Daoy (cell line): ENCODE measurements around the gene CEACAM19. TPM values are rescaled to one million over a fixed set of nuclear protein-coding genes. Genes with fewer than 3 reads are reported as not detected.
"Not testable (repeated sequence)": the region's sequence is repeated elsewhere in the genome, so short reads cannot be mapped to it uniquely, and the experiment has no call there.

ENCODE experiments used
- DNase-seq: peaks from one replicate; pipeline ENCODE4 v3.0.0-alpha.2; 2015; ENCODE audit warnings: low read depth
- total RNA-seq: library from RNA; depleted of rRNA; stranded (reverse); fragments of >200 nt; shearing (Covaris generic); gene quantifications from 2 replicates; pipeline ENCODE4 v1.2.3, GENCODE V29; 2014; rRNA removed

CEACAM19 gene, protein sequence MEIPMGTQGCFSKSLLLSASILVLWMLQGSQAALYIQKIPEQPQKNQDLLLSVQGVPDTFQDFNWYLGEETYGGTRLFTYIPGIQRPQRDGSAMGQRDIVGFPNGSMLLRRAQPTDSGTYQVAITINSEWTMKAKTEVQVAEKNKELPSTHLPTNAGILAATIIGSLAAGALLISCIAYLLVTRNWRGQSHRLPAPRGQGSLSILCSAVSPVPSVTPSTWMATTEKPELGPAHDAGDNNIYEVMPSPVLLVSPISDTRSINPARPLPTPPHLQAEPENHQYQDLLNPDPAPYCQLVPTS
- 0.23 and 0.42 TPM in 2 replicates for total RNA-seq

DNA sequence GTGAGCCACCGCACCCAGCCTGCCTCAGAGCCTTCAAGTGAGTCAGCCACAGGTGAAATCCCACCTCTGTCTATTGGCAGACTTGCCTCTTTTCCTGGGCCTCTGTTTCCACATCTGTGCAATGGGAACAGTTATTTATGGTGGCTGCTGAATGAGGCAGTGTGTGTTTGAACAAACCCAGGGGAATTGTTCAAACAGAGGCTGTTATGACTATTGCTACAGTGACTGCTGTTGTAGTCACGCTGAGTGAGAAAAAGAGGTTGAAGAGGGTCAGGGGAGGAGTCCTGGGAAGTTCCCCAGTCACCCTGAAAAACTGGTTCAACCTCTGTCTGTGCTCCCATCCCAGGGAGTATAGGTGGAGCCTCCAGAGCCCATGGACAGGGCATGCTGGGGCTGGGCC is at the start of gene CEACAM19:
TSS of gene CEACAM19 (plus strand) at position 83 of the 400 bp plus-strand sequence. CDS start 450 bp downstream, outside the sequence.
- no peak for DNase-seq

DNA sequence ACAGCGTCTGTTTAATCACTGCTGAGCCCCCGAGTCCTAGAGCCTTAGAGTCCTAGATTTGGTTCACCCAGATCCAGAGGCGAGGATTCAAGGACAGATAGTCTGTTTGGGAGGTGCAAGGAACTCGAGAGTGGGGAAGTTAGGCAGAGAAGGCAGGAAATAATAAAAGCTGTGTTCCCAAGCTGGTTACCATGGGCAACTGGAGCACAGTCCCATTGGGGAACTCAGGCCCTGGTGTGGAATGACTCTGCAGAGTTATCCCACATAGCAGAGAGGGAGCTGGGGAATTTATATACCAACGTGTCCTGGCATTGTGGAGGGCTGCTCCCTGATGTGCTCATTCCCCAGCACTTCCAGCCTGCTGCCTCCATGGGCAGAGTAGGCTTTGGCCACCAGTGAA is 48.2 kb upstream of the CEACAM19 start:
- peak; percentile 30 for DNase-seq

DNA sequence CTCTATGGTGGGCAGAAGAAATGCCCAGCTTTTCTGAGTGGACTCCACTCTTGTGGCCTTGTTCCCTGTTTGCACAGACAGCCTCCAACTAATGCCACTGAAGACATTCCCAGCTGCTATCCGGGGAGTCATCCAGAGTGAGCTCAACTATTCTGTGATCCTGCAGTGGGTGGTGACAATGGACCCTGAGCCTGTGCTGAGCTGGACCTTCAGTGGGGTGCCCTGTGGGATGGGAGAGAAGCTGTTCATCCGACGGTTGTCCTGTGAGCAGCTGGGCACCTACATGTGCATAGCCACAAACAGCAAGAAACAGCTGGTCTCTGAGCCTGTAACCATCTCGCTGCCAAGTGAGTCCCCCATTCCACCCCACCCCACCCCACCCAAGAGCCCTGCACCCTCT is 47.7 kb upstream of the CEACAM19 start:
- no peak for DNase-seq

DNA sequence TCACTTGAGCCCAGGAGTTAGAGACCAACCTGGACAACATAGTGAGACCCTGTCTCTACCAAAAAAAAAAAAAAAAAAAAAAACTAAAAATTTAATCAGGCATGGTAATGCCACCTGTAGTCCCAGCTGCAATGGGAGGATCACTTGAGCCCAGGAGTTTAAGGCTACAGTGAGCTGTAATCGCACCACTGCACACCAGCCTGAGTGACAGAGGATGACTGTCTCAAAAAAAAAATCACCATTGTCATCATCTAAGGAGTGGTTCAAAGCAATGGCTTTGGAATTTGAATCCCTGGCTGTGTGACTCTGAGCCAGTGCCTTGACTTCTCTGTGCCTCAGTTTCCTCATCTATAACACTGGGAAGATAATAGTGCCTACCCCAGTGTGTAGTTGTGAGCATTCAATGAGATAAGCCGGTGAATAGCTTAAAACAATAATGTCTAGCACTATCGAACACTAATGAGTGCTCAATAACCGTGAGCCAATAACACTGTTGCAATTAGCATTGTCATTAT is 46.4 kb upstream of the CEACAM19 start:
- no peak for DNase-seq

DNA sequence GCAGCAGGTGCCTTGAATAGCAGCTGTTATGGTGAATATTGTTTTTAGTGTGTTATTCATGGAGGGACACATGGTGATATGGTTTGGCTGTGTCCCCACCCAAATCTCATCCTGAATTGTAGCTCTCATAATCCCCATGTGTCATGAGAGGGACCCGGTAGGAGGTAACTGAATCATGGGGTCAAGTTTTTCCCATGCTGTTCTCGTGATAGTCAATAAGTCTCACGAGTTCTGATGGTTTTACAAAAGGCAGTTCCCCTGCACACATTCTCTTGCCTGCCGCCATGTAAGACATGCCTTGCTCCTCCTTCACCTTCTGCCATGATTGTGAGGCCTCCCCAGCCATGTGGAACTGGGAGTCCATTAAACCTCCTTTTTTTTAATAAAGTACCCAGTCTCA is 45.6 kb upstream of the CEACAM19 start:
- peak; percentile 17 for DNase-seq

DNA sequence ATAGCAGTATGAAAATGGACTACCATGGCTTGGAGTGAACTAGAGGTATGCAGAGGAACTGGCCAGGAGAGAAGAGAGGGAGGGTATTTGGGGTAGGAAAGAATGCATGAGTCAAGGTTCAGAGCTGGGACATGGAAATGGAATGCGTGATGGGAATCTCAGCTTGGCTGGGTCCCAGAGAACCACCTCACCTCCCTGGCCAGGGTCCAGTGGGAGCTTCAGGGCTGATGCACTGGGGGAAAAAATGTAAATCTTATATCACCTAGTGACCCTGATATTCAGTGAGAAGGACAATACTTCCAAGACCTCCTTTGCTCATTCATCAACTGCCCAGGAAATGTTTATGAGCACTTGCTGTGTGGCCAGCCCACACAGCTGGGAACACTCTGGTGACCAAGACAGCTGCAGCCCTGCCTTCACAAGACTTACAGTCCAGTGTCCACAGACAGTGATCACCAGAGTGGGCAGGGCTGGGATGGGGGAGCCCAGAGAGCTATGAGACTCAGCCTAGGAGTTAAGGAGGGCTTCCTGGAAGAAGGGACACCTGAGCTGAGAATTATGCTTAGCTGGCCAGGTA is 45.1 kb upstream of the CEACAM19 start:
- peak; percentile 94 for DNase-seq

DNA sequence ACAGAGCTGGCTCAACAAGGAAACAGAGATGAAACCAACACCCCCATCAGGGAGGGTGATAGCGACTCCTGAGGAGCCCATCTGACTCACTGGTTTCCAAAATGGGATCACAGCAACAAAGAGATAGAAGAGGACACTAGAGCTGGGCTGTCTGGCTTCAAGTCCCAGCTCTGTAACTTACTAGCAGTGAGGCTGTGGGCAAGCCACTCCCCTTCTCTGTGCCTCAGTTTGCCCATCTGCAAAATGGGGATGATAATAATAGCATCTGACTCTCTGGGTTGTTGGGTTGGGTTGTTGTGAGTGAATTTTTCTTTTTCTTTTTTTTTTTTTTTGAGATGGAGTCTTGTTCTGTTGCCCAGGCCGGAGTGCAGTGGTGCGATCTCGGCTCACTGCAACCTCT is 43.7 kb upstream of the CEACAM19 start:
- DNase-seq: no peak

DNA sequence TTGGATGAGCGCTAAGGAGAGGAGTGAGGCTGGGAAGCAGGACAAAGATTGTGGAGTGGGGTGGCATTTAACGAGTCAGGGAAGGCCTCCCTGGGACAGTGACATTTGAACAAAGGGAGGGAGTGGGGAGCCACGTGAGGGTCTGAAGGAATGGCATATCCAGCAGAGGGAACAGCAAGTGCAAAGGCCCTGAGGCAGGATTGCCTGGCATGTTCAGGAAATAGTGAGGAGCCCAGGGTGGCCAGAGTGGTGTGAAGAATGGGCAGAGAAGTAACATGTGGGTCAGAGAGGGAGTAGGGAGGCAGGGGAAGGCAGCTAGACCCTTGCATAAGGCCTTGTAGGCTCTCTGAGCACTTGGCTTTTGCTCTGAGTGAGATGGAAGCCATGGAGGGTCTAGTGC is 42.5 kb upstream of the CEACAM19 start:
- no peak for DNase-seq

DNA sequence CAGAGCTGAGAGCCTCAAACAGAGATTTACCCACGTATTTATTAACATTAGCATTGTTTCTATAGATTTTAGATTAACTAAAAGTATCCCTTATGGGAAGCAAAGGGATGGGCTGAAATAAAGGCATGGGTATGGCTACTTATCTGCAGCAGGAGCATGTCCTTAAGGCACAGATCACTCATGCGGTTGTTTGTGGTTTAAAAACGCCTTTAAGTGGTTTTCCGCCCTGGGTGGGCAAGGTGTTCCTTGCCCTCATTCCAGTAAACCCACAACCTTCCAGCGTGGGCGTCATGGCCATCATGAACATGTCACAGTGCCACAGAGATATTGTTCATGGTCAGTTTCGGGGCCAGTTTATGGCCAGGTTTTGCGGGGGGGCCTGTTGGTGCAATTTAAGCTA is 39.7 kb upstream of the CEACAM19 start:
- DNase-seq: not testable (repeated sequence)

DNA sequence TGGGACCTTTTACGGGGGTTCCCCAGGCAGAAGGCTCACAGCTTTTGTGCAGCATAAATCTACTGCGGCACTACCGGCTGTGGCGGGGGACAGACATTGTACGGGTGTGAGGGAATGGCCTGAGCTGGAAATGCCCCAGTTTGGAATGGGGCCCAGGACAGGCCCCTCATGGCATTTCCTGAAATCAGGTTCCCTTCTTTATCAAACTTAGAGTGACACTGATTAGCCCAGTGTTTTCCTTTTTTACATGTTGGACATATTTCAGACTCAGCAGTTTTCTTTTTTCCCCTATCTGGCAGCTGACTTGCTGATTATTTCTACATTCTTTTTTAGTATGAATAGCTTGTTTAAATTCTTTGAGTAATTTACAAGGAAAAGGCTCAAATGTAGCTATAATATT is 37.2 kb upstream of the CEACAM19 start:
- DNase-seq: not testable (repeated sequence)

DNA sequence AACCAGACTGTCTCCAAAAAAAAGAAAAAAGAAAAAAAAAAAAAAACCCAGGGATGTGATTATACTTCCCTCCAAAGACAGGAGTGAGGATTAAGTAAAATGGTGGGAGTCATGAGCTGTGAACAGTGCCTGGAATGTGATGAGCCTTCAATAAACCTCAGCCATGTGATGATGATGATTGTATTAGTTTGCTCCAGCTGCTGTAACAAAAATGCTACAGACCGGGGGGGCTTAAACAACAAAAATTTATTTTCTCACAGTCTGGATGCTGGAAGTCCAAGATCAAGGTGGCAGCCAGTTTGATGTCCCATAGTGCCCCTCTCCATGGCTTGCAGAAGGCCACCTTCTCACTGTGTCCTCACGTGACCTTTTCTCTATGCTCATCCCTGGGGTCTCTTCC is 36.5 kb upstream of the CEACAM19 start:
- no peak for DNase-seq

DNA sequence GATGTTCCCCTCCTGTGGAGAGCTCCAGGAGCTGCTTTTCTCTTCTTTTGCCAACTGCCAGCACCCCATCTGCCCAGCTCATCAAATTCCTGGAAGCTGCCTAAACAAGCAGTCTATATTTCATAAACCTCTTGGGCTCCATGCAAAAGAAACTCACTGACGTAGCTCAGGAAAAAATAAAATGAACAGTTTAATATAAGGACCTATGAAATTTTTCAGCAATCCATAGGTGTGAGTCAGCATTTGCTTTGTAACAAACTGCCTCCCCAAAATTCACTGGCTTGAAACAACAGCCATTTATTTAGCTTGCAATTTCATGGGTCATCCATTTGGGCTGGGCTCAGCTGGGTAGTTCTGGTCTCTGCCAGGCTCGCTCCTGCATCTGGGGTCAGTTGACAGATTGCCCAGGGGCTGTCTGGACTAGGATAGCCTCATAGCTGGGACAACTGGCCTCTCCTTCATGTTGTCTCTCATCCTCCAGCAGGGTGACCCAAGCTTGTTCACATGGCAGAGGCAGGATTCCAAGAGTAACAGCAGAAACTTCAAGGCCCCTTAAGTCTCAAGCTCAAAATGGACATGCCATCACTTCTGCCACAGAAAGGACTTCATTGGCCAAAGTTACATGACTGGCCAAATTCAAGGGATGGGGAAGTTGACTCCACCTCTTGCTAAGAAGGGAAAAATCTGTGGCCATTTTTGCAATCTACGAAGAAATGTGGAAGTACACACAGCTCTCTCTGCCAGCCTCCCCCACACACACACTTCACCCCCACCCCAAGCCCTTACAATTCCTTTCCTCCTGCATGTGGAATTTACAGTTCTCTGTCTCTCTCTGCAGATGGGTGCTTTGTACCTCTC is 35.5 kb upstream of the CEACAM19 start:
- DNase-seq: no peak

DNA sequence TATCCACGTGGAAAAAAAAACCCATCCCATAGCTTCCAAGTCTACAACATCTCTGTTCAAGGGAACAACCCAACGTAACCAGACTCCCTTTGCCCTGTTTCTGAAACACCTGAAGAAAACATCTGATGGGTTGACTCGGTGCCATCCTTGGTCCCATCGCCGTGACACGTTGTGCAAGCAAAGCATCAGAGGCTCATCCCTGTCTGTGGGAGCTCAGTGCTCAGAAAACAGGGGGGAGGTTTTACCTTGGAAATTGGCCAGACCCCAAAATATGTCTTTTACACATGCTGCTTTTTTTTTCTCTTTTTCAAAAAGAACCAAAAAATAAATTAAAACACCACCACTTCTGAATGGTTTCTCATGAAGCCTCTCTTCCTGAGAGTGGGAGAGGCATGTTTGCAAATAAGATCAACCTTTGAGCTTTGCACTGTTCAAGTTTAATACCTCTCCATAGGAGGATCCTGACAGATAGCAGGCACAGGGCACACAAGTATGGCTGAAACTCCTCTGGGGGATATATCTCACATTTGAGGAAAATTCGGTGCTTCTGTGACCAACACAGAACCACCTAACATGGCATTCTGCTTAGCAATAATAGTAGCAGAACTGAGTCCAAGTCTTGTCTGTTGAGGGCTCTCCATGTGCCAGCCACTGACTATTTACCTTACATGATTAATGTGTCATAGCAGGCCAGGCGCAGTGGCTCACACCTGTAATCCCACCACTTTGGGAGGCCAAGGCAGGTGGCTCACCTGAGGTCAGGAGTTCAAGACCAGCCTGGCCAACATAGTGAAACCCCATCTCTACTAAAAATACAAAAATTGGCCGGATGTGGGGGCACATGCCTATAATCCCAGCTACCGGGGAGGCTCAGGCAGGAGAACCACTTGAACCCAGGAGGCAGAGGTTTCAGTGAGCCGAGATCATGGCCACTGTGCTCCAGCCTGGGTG is 34.6 kb upstream of the CEACAM19 start:
- DNase-seq: no peak

DNA sequence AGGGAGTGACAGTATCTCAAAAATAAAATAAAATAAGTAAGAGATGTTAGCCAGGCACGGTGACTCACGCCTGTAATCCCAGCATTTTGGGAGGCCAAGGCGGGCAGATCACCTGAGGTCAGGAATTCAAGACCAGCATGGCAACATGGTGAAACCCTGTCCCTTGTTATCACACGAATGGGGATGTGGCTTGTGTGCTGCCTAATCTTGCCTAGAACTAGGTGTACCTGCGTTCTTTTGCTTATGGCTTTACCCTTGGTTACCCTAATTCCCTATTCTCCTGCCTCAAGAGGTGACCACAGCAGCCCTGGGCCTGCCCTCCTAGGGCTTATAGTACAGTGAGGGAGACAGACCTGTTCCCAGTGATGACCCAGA is 33.9 kb upstream of the CEACAM19 start:
- DNase-seq: no peak

DNA sequence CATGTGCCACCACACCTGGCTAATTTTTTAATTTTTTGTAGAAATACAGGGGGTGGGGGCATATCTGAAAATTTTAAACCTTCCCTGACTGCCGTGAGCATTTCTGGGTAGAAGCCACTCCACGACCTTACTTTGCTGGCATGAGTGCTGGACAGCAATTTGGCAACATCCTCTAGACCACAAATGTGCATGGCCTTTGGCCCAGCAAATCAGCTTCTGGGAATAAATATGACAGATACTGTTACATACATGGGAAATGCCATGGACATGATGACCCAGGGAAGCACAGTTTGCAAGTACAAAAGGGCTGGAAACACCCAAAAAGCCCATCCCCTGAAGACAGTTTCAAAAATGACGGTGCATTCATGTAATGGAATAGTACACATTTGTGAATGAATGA is 30.8 kb upstream of the CEACAM19 start:
- peak; percentile 61 for DNase-seq

DNA sequence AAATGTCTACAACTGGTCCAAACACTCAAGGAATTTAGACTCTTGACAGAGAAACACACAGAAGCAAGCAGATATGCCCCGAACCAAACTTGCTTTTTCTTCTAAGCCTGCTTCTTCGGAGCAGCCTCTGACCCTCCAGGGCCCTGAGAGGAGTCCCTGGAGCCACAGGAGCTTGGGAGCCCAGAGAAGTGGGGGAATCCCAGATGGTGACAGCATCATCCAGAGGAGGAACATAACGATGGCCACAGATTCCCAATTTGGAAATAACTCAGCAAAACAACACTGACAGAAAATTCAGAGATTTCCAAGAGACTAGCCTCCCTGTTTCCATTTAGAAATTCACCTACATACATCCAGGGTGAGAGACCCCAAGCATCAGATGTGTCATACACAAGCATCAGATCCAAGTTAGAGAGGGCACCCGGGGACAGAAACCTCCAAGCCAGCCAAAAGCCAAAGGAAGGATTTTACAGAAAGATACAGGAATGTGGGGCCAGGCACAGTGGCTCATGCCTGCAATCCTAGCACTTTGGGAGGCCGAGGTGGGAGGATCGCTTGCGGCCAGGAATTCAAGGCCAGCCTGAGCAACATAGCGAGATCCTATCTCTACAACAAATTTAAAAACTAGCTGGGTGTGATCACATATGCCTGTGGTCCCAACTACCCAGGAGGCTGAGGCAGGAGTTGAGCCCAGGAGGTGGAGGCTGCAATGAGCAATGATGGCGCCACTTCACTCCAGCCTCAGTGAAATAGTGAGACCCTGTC is 29.6 kb upstream of the CEACAM19 start:
- DNase-seq: no peak

DNA sequence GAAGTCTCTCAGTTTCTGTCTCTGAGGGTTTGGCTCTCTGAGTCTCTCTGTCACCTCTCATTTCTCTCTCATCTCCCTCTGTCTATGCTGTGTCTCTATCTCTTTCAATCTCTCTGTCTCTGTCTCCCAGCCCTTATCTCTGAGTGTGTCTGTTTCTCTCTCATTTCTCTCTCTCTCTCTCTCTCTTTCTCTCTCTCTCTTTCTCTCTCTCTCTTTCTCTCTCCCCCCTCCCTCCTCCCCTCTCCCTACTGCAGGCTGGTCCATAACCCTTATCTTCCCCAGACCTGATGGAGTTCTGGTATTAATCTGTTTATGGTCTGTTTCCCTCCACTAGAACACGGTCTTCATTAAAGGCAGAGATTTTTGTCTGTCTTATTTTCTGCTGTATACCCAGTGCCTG is 28.9 kb upstream of the CEACAM19 start:
- DNase-seq: no peak

DNA sequence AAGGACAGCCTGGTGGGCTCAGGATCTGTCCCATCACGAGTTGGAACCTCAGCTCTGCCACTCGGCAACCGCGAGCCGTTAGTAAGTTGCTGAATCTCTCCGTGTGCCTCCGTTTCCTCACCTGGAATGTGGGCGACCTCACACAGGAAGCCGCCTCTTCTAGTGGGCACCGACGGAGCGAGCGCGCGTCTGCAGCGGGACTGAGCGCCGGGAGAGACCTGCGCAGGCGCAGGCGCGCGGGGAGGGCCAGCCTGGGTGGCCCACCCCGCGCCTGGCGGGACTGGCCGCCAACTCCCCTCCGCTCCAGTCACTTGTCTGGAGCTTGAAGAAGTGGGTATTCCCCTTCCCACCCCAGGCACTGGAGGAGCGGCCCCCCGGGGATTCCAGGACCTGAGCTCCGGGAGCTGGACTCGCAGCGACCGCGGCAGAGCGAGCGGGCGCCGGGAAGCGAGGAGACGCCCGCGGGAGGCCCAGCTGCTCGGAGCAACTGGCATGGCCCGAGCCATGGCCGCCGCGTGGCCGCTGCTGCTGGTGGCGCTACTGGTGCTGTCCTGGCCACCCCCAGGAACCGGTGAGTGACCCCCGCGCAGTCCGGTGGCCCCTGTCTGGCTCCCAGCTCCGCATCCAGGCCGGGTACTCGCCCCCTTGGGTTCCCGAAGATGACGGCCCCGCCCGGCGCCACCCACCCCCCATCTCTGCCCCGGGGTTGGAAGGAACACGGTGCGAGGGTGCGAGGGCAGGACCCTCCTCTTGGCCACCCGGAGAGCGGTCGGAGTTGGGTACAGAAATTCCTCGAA is 27.5 kb upstream of the CEACAM19 start, which contains the start of gene PVR:
TSS of gene PVR (plus strand) at position 306 of the 797 bp plus-strand sequence. CDS start at position 493, 187 bp downstream.
- DNase-seq: peak; percentile 93

DNA sequence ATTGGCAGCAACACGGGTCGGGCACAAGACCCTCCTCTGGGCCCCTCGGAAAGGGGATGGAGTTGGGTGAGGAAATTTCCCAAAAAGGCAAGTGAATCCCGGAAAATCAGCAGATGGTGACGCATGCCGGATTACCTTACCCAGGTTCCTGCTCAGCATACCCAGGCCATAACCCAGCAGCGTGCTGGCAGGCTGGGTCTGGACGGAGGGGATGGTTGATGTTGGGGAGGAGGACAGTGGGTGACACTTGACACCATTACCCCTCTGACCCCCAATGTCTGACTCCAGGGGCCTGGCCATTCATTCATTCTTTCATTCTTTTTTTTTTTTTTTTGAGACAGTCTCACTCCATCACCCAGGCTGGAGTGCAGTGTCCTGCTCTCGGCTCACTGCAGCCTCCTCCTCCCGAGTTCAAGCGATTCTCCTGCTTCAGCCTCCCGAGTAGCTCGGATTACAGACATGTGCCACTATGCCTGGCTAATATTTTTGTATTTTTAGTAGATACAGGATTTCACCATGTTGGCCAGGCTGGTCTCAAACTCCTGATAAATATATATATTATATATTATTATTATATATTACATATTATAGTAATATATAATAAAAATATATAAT is 26.8 kb upstream of the CEACAM19 start:
- peak; percentile 65 for DNase-seq
